Retinal pigment epithelial cell (primary cell): ENCODE measurements around the gene SLC12A3.
"Not testable (repeated sequence)": the region's sequence is repeated elsewhere in the genome, so short reads cannot be mapped to it uniquely, and the experiment has no call there.

Source experiments
- DNase-seq: peaks from one replicate; pipeline ENCODE4 v3.0.0-alpha.2; 2010; ENCODE audit warnings: low read depth
- H3K4me3 ChIP-seq: 2 replicates; pipeline ENCODE4 v1.5.1; 2011; ENCODE audit warnings: mild to moderate bottlenecking, low read length, control low read depth, moderate library complexity
- TF ChIP-seq, protein P1 (sequence below): conservative IDR thresholded peaks from 2 replicates; pipeline ENCODE4 v1.5.1; 2011; ENCODE audit warnings: low read depth, low read length, control low read depth, inconsistent platforms

The SLC12A3 gene

GRCh38 chr16:56882077-56882800 is 17.2 kb downstream of the SLC12A3 start:
- TF ChIP-seq, protein P1, sequence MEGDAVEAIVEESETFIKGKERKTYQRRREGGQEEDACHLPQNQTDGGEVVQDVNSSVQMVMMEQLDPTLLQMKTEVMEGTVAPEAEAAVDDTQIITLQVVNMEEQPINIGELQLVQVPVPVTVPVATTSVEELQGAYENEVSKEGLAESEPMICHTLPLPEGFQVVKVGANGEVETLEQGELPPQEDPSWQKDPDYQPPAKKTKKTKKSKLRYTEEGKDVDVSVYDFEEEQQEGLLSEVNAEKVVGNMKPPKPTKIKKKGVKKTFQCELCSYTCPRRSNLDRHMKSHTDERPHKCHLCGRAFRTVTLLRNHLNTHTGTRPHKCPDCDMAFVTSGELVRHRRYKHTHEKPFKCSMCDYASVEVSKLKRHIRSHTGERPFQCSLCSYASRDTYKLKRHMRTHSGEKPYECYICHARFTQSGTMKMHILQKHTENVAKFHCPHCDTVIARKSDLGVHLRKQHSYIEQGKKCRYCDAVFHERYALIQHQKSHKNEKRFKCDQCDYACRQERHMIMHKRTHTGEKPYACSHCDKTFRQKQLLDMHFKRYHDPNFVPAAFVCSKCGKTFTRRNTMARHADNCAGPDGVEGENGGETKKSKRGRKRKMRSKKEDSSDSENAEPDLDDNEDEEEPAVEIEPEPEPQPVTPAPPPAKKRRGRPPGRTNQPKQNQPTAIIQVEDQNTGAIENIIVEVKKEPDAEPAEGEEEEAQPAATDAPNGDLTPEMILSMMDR = no peak
- DNase-seq = no peak
- no peak overlapping the region for H3K4me3 ChIP-seq

- H3K4me3 ChIP-seq = no peak overlapping the region
- no peak for DNase-seq
- TF ChIP-seq, protein P1 = no peak
Observed at GRCh38 chr16:56883586-56883985, 18.6 kb downstream of the SLC12A3 start.

DNA sequence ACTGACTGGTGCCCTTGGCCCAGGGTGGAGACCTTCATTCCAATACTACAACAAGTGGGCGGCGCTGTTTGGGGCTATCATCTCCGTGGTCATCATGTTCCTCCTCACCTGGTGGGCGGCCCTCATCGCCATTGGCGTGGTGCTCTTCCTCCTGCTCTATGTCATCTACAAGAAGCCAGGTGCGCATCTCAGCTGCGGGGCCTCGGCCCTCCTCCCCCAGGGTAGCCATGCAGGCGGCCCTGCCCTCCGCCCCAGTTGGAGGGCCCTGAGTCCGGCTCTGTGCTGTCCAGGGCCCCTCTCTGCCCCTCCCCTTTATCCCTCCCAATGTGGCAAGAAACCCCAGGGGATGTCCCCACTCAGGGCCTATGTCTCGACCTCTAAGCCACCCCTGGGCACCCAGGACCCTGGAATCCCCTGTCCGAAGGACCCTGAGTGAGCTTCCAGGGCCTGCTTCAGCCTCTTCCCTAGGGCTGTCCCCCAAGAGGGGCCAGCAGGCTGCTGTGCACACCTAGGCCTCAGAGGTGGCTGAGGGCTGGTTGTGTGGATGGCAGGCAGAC is 19.1 kb downstream of the SLC12A3 start:
- DNase-seq = no peak
- H3K4me3 ChIP-seq = no peak overlapping the region
- TF ChIP-seq, protein P1 = no peak

GRCh38 chr16:56884929-56885328 is 19.9 kb downstream of the SLC12A3 start:
- H3K4me3 ChIP-seq, DNase-seq: not testable (repeated sequence)

DNA sequence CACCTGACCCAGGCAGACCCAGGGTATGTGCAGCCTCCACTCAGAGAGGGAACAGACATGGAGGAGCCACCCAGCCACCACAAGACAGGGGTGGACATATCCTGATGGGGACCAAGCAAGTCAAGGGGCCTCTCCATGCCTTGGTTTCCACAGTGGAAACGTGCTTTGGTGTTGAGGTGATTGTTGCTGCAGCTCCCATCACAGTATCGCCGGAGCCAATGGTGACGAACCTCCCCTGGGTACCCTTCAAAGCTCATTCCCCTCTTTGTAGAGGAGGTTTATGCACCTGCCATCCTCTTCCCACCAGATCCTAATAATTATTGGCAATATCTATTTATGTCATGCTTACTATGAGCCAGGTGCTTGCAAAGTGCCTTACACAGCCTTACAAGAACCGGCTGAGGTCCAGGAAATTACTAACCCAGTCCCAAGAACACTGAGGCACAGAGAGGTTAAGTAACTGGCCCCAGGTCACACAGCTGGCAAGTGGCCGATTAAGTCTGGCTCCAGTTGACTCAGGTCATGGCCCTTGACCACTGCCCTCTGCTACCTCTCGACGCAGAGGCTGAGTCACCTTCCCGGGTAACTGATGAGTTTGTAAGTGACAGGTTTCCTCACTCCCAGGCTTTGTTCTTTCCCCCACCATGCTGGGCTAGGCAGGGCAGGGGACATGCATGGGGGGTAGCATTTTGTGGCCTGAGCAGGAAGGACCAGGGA is 20.6 kb downstream of the SLC12A3 start:
- no peak overlapping the region for H3K4me3 ChIP-seq
- TF ChIP-seq, protein P1 = no peak
- DNase-seq = no peak

GRCh38 chr16:56886296-56886695 is 21.3 kb downstream of the SLC12A3 start:
- H3K4me3 ChIP-seq = no peak overlapping the region
- TF ChIP-seq, protein P1 = no peak
- DNase-seq = no peak

- no peak for DNase-seq
- TF ChIP-seq, protein P1 = no peak
Observed at GRCh38 chr16:56886826-56887225, 21.8 kb downstream of the SLC12A3 start.

More at GRCh38 chr16:56886826-56887225, 21.8 kb downstream of the SLC12A3 start:
- no peak overlapping the region for H3K4me3 ChIP-seq
